ENCODE measurements around the gene AIFM3. TPM values are rescaled to one million over a fixed set of nuclear protein-coding genes. Genes with fewer than 3 reads are reported as not detected.
"Not testable (repeated sequence)": the region's sequence is repeated elsewhere in the genome, so short reads cannot be mapped to it uniquely, and the experiment has no call there.

Gene AIFM3
- total RNA-seq, 1 experiment from 2014 or later, result 7.4 TPM

- intact Hi-C loops (cut with micrococcal nuclease; ENCODE audit: unreplicated experiment), result no loop called here
- peaks cover 76% of the 10 kb centered on the region for H4K20me1 ChIP-seq (ENCODE audit: insufficient read depth)
- H3K4me1 ChIP-seq (replicated peaks; ENCODE audit: insufficient read depth), result no peaks in the 10 kb centered on the region
- ChIA-PET CTCF (no interaction called here), POLR2A (ENCODE audit: unreplicated experiment) (interaction anchor here (0.6 kb wide), 1 partner anchor 50 kb away, joined by 8 read pairs; no protein-coding TSS in a partner anchor)
- BruUV-seq (replicated peaks), result no TSS peak
- H3F3A ChIP-seq (ENCODE audit: insufficient read depth, low read depth), result peaks cover 8% of the 10 kb centered on the region; the same call in 1 of the 2 replicates
- no peaks in the 10 kb centered on the region for H3K9me3 ChIP-seq (ENCODE audit: insufficient read depth, low read depth)
- DNase-seq, result no peak
- peaks cover 94% of the 10 kb centered on the region for H3K79me2 ChIP-seq (ENCODE audit: low read depth)
- H3K27me3 ChIP-seq (ENCODE audit: insufficient read depth, low read depth), result no peaks in the 10 kb centered on the region
- TF ChIP-seq CTCF (conservative IDR thresholded peaks at IDR 0.05), result no peak
- TF ChIP-seq EZH2 (IDR thresholded peaks at IDR 0.05; ENCODE audit: low read depth), result no peak
- H3K4me3 ChIP-seq, result no peak overlapping the region
- no peak overlapping the region for H3K4me2 ChIP-seq
- no peaks in the 10 kb centered on the region for H3K36me3 ChIP-seq (ENCODE audit: low read depth)
- no peak overlapping the region for H3K27ac ChIP-seq
- H3K9me2 ChIP-seq (ENCODE audit: insufficient read depth), result no peaks in the 10 kb centered on the region
- H2AFZ ChIP-seq, result no peak overlapping the region
Observed at GRCh38 chr22:20931126-20931654, 35.9 kb upstream of the AIFM3 start.

- POLR2A ChIA-PET (ENCODE audit: unreplicated experiment), result interaction anchor here (0.9 kb wide), 1 partner anchor 837 kb away, joined by 5 read pairs; no protein-coding TSS in a partner anchor
- no peak overlapping the region for H3K4me3 ChIP-seq
- H3K9me3 ChIP-seq (ENCODE audit: insufficient read depth, low read depth), result no peaks in the 10 kb centered on the region
- H3K36me3 ChIP-seq (ENCODE audit: low read depth), result no peaks in the 10 kb centered on the region
- H3K9me2 ChIP-seq (ENCODE audit: insufficient read depth), result no peaks in the 10 kb centered on the region
- DNase-seq, result no peak
- H3F3A ChIP-seq (ENCODE audit: insufficient read depth, low read depth), result peaks cover 8% of the 10 kb centered on the region; the same call in 1 of the 2 replicates
- intact Hi-C loops (cut with micrococcal nuclease; ENCODE audit: unreplicated experiment), result no loop called here
- peaks cover 81% of the 10 kb centered on the region for H4K20me1 ChIP-seq (ENCODE audit: insufficient read depth)
- H3K4me2 ChIP-seq, result no peak overlapping the region
- peaks cover 95% of the 10 kb centered on the region for H3K79me2 ChIP-seq (ENCODE audit: low read depth)
- H3K27me3 ChIP-seq (ENCODE audit: insufficient read depth, low read depth), result no peaks in the 10 kb centered on the region
- BruUV-seq (replicated peaks), result no TSS peak
- CTCF ChIA-PET, result no interaction called here
- no peaks in the 10 kb centered on the region for H3K4me1 ChIP-seq (replicated peaks; ENCODE audit: insufficient read depth)
- H2AFZ ChIP-seq, result no peak overlapping the region
- no peak overlapping the region for H3K27ac ChIP-seq
- no peak for TF ChIP-seq CTCF (conservative IDR thresholded peaks at IDR 0.05)
- no peak for TF ChIP-seq EZH2 (IDR thresholded peaks at IDR 0.05; ENCODE audit: low read depth)
Observed at GRCh38 chr22:20933910-20934309, 33.1 kb upstream of the AIFM3 start.

GRCh38 chr22:20935049-20935448 lies 32.0 kb upstream of the AIFM3 start:
- H3K9me3 ChIP-seq (ENCODE audit: insufficient read depth, low read depth); H3K36me3 ChIP-seq (ENCODE audit: low read depth); H3K27ac ChIP-seq; H3K4me1 ChIP-seq (replicated peaks; ENCODE audit: insufficient read depth); H3K27me3 ChIP-seq (ENCODE audit: insufficient read depth, low read depth); H3K9me2 ChIP-seq (ENCODE audit: insufficient read depth); H3F3A ChIP-seq (ENCODE audit: insufficient read depth, low read depth); intact Hi-C loops (cut with micrococcal nuclease; ENCODE audit: unreplicated experiment); H3K4me2 ChIP-seq; DNase-seq; BruUV-seq (replicated peaks); H2AFZ ChIP-seq; H3K4me3 ChIP-seq; POLR2A ChIA-PET (ENCODE audit: unreplicated experiment): not testable (repeated sequence)
- Histone ChIP-seq H3K79me2 (ENCODE audit: low read depth) (peaks cover 95% of the 10 kb centered on the region), H4K20me1 (ENCODE audit: insufficient read depth) (peaks cover 81% of the 10 kb centered on the region)
- CTCF ChIA-PET, result interaction anchor here (0.5 kb wide), 1 partner anchor 18 kb away, joined by 5 read pairs; no protein-coding TSS in a partner anchor

- intact Hi-C loops (cut with micrococcal nuclease; ENCODE audit: unreplicated experiment); H3K4me2 ChIP-seq; H3K36me3 ChIP-seq (ENCODE audit: low read depth); H3K9me3 ChIP-seq (ENCODE audit: insufficient read depth, low read depth); H3K27ac ChIP-seq; H3K27me3 ChIP-seq (ENCODE audit: insufficient read depth, low read depth); DNase-seq; BruUV-seq (replicated peaks); H3F3A ChIP-seq (ENCODE audit: insufficient read depth, low read depth); H2AFZ ChIP-seq; POLR2A ChIA-PET (ENCODE audit: unreplicated experiment); H3K9me2 ChIP-seq (ENCODE audit: insufficient read depth); H3K4me1 ChIP-seq (replicated peaks; ENCODE audit: insufficient read depth); H3K4me3 ChIP-seq: not testable (repeated sequence)
- CTCF ChIA-PET, result interaction anchor here (1.0 kb wide), 1 partner anchor 9 kb away, joined by 4 read pairs; no protein-coding TSS in a partner anchor
- H3K79me2 ChIP-seq (ENCODE audit: low read depth), result peaks cover 95% of the 10 kb centered on the region
- H4K20me1 ChIP-seq (ENCODE audit: insufficient read depth), result peaks cover 79% of the 10 kb centered on the region
Observed at GRCh38 chr22:20935780-20936539, 31.1 kb upstream of the AIFM3 start.

All from PC-9 (cell line).